SK-N-SH treated with all-trans-retinoic acid at 6 μM for 48 hours (cell line): ENCODE data around the gene AVPI1.

Source experiments
- TOX ChIP-seq: fragments of 250-450 bp; sonication (Bioruptor Pico); IDR thresholded peaks from 2 replicates; pipeline ENCODE4 v1.8.0; 2021; ENCODE audit warnings: mild to moderate bottlenecking, moderate library complexity, borderline replicate concordance
- ZFP3 ChIP-seq: fragments of 250-450 bp; sonication (Bioruptor Pico); IDR thresholded peaks from 2 replicates; pipeline ENCODE4 v1.5.0; 2020; ENCODE audit warnings: mild to moderate bottlenecking, moderate library complexity
- ZNF8 ChIP-seq: fragments of 450-650 bp; formaldehyde crosslinking; IDR thresholded peaks from 2 replicates; pipeline ENCODE4 v1.5.0; 2020; ENCODE audit warnings: mild to moderate bottlenecking, moderate library complexity

DNA sequence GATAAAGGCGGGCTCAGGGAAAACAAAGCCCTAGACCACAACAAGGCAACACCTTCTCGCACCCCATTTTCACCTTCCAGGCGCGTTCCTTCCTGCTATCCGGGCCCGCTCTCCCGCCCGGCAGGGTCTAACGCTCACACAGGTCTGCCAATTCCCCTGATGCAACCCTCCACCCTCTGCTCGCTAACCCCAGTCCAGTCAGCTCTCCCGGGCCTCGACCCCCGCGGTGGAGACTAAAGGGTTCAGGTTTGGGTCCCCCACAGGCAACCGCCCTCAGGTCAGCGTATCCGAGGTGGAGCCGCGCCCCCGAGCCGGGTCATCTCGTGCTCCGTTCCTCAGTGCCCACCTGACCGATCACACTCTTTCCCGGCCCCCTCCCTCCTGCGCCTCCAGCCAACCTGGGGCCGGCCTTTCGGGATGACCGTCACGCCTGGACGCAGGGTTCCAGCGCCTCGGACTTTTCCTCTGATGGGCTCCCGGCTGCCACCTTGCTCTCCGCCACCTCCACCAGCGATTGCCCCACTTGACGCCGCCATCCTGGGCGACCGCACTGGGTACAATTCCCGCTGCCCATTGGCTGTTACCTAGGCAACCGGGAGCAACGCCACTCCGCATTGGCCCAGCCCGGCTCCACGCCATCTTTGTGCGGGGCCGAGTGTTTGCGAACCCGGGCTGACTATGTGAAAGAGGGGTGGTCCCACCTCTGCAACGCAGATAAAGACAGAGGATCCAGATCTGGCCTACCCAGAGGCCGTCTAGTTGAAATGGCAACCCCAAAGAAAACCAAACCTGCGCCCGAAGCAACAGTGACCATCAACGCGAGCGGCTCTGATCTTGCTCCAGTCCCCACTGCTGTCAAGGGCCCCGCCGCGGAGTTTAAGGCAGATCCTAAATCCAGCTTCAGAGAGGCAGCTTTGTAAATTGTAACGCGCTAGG lies 53.8 kb downstream of the AVPI1 start, which contains the start of gene MORN4:
- TF ChIP-seq TOX (CRISPR knock-in tag) (no peak), ZNF8 (no peak), ZFP3 (CRISPR knock-in tag) (peak; percentile 49; the same call in 1 of the 2 replicates)
